NCI-H1105 treated with DMSO at 0.1 percent for 48 hours (cell line): ENCODE results near the gene PCDH18.
"Not testable (repeated sequence)": the region's sequence is repeated elsewhere in the genome, so short reads cannot be mapped to it uniquely, and the experiment has no call there.

Experiments
- DNase-seq: peaks from one replicate; lab custom pipeline; 2025; lab: John Stamatoyannopoulos, UW

The PCDH18 gene

GRCh38 chr4:137529432-137529831, 2.9 kb downstream of the PCDH18 start:
- no peak for DNase-seq

GRCh38 chr4:137528673-137529072, 3.6 kb downstream of the PCDH18 start:
- DNase-seq, result no peak

- DNase-seq, result no peak
Observed at GRCh38 chr4:137526681-137527080, 5.6 kb downstream of the PCDH18 start.

GRCh38 chr4:137524725-137525369, 7.4 kb downstream of the PCDH18 start:
- no peak for DNase-seq

GRCh38 chr4:137523329-137523728, 9.0 kb downstream of the PCDH18 start:
- DNase-seq, result no peak

- DNase-seq, result no peak
Observed at GRCh38 chr4:137521053-137521452, 11.2 kb downstream of the PCDH18 start.

GRCh38 chr4:137519406-137519805, 12.9 kb downstream of the PCDH18 start:
- no peak for DNase-seq

- not testable (repeated sequence) for DNase-seq
Observed at GRCh38 chr4:137517323-137517722, 15.0 kb downstream of the PCDH18 start.

GRCh38 chr4:137514406-137515111, 17.7 kb downstream of the PCDH18 start:
- no peak for DNase-seq

- DNase-seq, result no peak
Observed at GRCh38 chr4:137510557-137511265, 21.6 kb downstream of the PCDH18 start.

- DNase-seq, result no peak
Observed at GRCh38 chr4:137509855-137510282, 22.4 kb downstream of the PCDH18 start.

- DNase-seq, result no peak
Observed at GRCh38 chr4:137502339-137503129, 29.8 kb downstream of the PCDH18 start.

- DNase-seq, result not testable (repeated sequence)
Observed at GRCh38 chr4:137496267-137496666, 36.0 kb downstream of the PCDH18 start.

- no peak for DNase-seq
Observed at GRCh38 chr4:137495578-137495977, 36.7 kb downstream of the PCDH18 start.

- DNase-seq, result not testable (repeated sequence)
Observed at GRCh38 chr4:137483313-137483959, 48.9 kb downstream of the PCDH18 start.

- not testable (repeated sequence) for DNase-seq
Observed at GRCh38 chr4:137479657-137480056, 52.6 kb downstream of the PCDH18 start.

- no peak for DNase-seq
Observed at GRCh38 chr4:137476345-137476744, 55.9 kb downstream of the PCDH18 start.

- peak; percentile 68 for DNase-seq
Observed at GRCh38 chr4:137474711-137475301, 57.5 kb downstream of the PCDH18 start.

- no peak for DNase-seq
Observed at GRCh38 chr4:137471895-137472294, 60.4 kb downstream of the PCDH18 start.

GRCh38 chr4:137471461-137471860, 60.8 kb downstream of the PCDH18 start:
- DNase-seq, result no peak

GRCh38 chr4:137470806-137471205, 61.5 kb downstream of the PCDH18 start:
- no peak for DNase-seq
